Measurements from ENCODE around the gene KDSR. TPM values are rescaled to one million over a fixed set of nuclear protein-coding genes. Genes with fewer than 3 reads are reported as not detected.

The KDSR gene
- total and polyA plus RNA-seq, 9 of the 15 experiments (the other 6 are each of a cell fraction or from before 2014, with no cell fraction given), result 4.0 to 24.7 (median 12.4) TPM

DNA sequence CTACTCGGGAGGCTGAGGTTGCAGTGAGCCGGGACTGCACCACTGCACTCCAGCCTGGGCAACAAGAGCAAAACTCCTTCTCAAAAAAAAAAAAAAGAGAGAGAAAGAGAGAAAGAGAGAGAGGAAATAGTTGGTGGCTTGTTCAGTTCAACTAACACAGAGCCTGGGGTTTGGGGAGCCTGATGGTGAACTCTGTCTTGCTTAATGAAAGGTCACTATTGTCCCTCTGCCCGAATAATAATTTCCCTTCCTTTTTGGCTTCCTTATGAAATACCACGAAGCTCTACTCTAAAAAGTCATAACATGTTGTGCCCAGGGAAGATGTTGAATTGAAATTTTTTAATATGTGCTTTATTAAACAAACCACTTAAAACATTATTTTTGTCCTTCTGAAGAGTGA is 64.8 kb downstream of the KDSR start:
- TF ChIP-seq, protein P1, sequence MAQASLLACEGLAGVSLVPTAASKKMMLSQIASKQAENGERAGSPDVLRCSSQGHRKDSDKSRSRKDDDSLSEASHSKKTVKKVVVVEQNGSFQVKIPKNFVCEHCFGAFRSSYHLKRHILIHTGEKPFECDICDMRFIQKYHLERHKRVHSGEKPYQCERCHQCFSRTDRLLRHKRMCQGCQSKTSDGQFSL (CRISPR knock-in tag; IDR thresholded peaks at IDR 0.05), result no peak
- TF ChIP-seq, protein P1 (tag; IDR thresholded peaks at IDR 0.05), result no peak
- no peak for TF ChIP-seq THRAP3 (IDR thresholded peaks at IDR 0.05; ENCODE audit: borderline replicate concordance)
- TF ChIP-seq TEAD4 (IDR thresholded peaks at IDR 0.05; ENCODE audit: low read length), result no peak
- no peak for TF ChIP-seq TEAD4 (CRISPR knock-in tag; IDR thresholded peaks at IDR 0.05; ENCODE audit: borderline replicate concordance)
- TF ChIP-seq ETS1 (conservative IDR thresholded peaks at IDR 0.05; ENCODE audit: control insufficient read depth, low read depth, low read length), result no peak
- no peak for TF ChIP-seq ZZZ3 (IDR thresholded peaks at IDR 0.05)
- no peak for TF ChIP-seq STAT5B (CRISPR knock-in tag; IDR thresholded peaks at IDR 0.05)
- WGBS (ENCODE audit: insufficient coverage, low coverage, missing lambda C conversion rate), result 0% methylated on average over 2 of the region's 4 CpGs
- H3K36me3 ChIP-seq (ENCODE audit: control insufficient read depth, insufficient read depth, low read length), result no peaks in the 10 kb centered on the region
- no TSS peak for BruUV-seq (replicated peaks)
- intact Hi-C loops (cut with micrococcal nuclease), result no loop called here
- H3K27ac ChIP-seq (ENCODE audit: extremely low read depth, low read depth, low read length), result no peak overlapping the region
- no peak overlapping the region for H2AFZ ChIP-seq (ENCODE audit: low read depth, low read length)
- POLR2A ChIA-PET, result no interaction called here
- no peaks in the 10 kb centered on the region for H3K79me2 ChIP-seq (ENCODE audit: control insufficient read depth, insufficient read depth, low read length)
- H3K9me1 ChIP-seq (ENCODE audit: control insufficient read depth, insufficient read depth, low read length), result no peaks in the 10 kb centered on the region
- peaks cover 0 to 30% of the 10 kb centered on the region in 2 experiments; a peak in 3 of 5 replicates for H3K27me3 ChIP-seq (ENCODE audit: control insufficient read depth in 2 of 2, insufficient read depth in 2 of 2, low read length in 2 of 2)
- DNase-seq (ENCODE audit: extremely low read depth in 1 of 4, low spot score in 3 of 4) (no peak), FAIRE-seq (no peak), ATAC-seq (no peak)
- in situ Hi-C loops (cut with MboI), result no loop called here
- H3K9me3 ChIP-seq (replicated peaks; ENCODE audit: control insufficient read depth, insufficient read depth, low read depth, low read length), result no peaks in the 10 kb centered on the region
- H4K20me1 ChIP-seq (replicated peaks; ENCODE audit: control insufficient read depth, insufficient read depth, low read length), result no peaks in the 10 kb centered on the region
- no peak overlapping the region for H3K9ac ChIP-seq (ENCODE audit: insufficient read depth in 1 of 2, low read depth in 2 of 2, low read length in 2 of 2)
- H3K4me2 ChIP-seq (ENCODE audit: insufficient read depth, low read length), result no peak overlapping the region
- H3K4me3 ChIP-seq, result no peak overlapping the region
- no peaks in the 10 kb centered on the region for H3K4me1 ChIP-seq (replicated peaks in 1 of 2; ENCODE audit: control insufficient read depth in 2 of 2, insufficient read depth in 2 of 2, low read length in 2 of 2)
- CTCF ChIA-PET (ENCODE audit: low intra/inter-chr PET ratio), result interaction anchor here (0.6 kb wide), 1 partner anchor 315 kb away, joined by 3 read pairs; no protein-coding TSS in a partner anchor
